Glutamatergic neuron (in vitro differentiated cells): ENCODE measurements around the gene EEPD1. TPM values are rescaled to one million over a fixed set of nuclear protein-coding genes. Genes with fewer than 3 reads are reported as not detected.

ENCODE experiments used
- DNase-seq: peaks from one replicate; pipeline ENCODE4 v3.0.0; 2022
- H3K27ac Mint-ChIP-seq: one replicate; pipeline ENCODE4 v1.8.0; 2020; ENCODE audit warnings: mild to moderate bottlenecking, mixed read lengths, inconsistent platforms; ENCODE audit not compliant: unreplicated experiment
- H3K27me3 Mint-ChIP-seq: one replicate; pipeline ENCODE4 v1.8.0; 2020; ENCODE audit warnings: mild to moderate bottlenecking, moderate library complexity, mixed read lengths, inconsistent platforms; ENCODE audit not compliant: unreplicated experiment
- H3K36me3 Mint-ChIP-seq: one replicate; pipeline ENCODE4 v1.8.0; 2020; ENCODE audit warnings: mild to moderate bottlenecking, mixed read lengths, inconsistent platforms; ENCODE audit not compliant: unreplicated experiment
- H3K4me1 Mint-ChIP-seq: one replicate; pipeline ENCODE4 v1.8.0; 2020; ENCODE audit warnings: mild to moderate bottlenecking, low read depth, mixed read lengths, inconsistent platforms; ENCODE audit not compliant: unreplicated experiment
- H3K4me3 Mint-ChIP-seq: one replicate; pipeline ENCODE4 v1.8.0; 2020; ENCODE audit warnings: mild to moderate bottlenecking, mixed read lengths, inconsistent platforms; ENCODE audit not compliant: unreplicated experiment
- H3K9me3 Mint-ChIP-seq: one replicate; pipeline ENCODE4 v1.8.0; 2020; ENCODE audit warnings: mild to moderate bottlenecking, moderate library complexity, mixed read lengths, inconsistent platforms; ENCODE audit not compliant: unreplicated experiment
- CTCF ChIP-seq: fragments of 200-600 bp; sonication (generic); IDR thresholded peaks from one replicate; pipeline ENCODE4 v1.5.0; 2021; ENCODE audit not compliant: partially characterized antibody, unreplicated experiment
- total RNA-seq: library from RNA; stranded (reverse); fragmentation: NEBNext Ultra II Directional; extraction: Animal tissue kit (Norgen Biotek cat#: 25700); gene quantifications from one replicate; pipeline ENCODE4 v1.2.1, GENCODE V29; 2021; ENCODE audit not compliant: unreplicated experiment

The EEPD1 gene
- total RNA-seq, 1 donor from 2014 or later = 63.9 TPM

DNA sequence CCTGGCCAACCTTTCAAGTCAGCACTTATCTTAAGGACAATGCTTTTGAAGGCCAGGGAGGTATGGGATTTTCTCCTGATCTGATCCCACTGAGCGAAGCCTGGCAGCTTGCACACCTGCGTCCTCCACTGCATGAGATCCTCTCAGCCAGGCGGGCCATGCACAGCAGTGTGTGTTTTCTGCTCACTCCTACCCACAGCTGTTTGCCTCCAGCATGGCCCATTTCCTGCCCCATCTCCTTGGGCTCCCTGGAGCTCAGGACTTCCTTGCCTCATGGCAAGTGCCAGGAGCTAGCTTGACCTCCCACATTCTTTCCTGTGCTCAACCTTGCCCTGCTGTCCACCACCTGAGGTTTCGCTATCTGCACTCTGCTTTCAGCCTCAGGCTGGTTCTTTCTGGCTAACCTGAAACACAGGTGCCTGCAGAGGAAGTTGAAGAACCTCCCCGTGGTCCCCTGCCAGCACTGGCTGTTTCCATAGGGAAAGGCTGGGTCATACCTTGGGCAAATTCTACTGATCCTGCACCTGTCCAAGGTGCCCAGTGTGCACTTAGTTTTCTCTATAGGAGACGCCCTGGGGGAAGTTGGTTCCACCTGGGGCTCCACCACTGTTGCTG, 43.9 kb upstream of the EEPD1 start:
- H3K4me3 Mint-ChIP-seq = no peak overlapping the region
- no peaks in the 10 kb centered on the region for H3K4me1 Mint-ChIP-seq
- no peaks in the 10 kb centered on the region for H3K27me3 Mint-ChIP-seq
- peaks cover 1% of the 10 kb centered on the region for H3K9me3 Mint-ChIP-seq
- DNase-seq = no peak
- no peak overlapping the region for H3K27ac Mint-ChIP-seq
- TF ChIP-seq CTCF = no peak
- H3K36me3 Mint-ChIP-seq = no peaks in the 10 kb centered on the region

GRCh38 chr7:36110584-36110983, 42.5 kb upstream of the EEPD1 start:
- Mint-ChIP-seq H3K27ac (no peak overlapping the region), H3K4me3 (no peak overlapping the region)
- no peak for TF ChIP-seq CTCF

GRCh38 chr7:36112969-36113368, 40.1 kb upstream of the EEPD1 start:
- Mint-ChIP-seq H3K9me3 (no peaks in the 10 kb centered on the region), H3K36me3 (no peaks in the 10 kb centered on the region), H3K27ac (no peak overlapping the region), H3K4me1 (peaks cover 24% of the 10 kb centered on the region), H3K27me3 (peaks cover 1% of the 10 kb centered on the region), H3K4me3 (no peak overlapping the region)
- DNase-seq = no peak
- TF ChIP-seq CTCF = no peak

More at GRCh38 chr7:36110584-36110983, 42.5 kb upstream of the EEPD1 start:
- Mint-ChIP-seq H3K36me3 (no peaks in the 10 kb centered on the region), H3K27me3 (peaks cover 1% of the 10 kb centered on the region), H3K4me1 (peaks cover 8% of the 10 kb centered on the region), H3K9me3 (peaks cover 1% of the 10 kb centered on the region)
- no peak for DNase-seq

DNA sequence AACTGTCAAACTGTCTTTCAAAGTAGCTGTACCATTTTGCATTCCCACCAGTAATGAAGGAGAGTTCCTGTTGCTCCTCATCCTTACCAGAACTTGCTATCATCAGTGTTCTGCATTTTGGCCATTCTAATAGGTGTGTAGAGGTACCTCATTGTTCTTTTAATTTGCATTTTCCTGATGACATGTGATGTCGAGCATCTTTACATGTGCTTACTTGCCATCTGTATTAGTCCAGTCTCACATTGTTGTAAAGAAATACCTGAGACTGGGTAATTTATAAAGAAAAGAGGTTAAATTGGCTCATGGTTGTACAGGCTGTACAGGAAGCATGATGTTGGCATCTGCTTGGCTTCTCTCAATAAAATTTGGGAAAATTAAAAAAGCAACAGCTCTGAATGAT, 38.7 kb upstream of the EEPD1 start:
- TF ChIP-seq CTCF = no peak
- peaks cover 3% of the 10 kb centered on the region for H3K27me3 Mint-ChIP-seq
- H3K4me3 Mint-ChIP-seq = no peak overlapping the region
- DNase-seq = no peak
- H3K4me1 Mint-ChIP-seq = peaks cover 24% of the 10 kb centered on the region
- H3K9me3 Mint-ChIP-seq = no peaks in the 10 kb centered on the region
- no peaks in the 10 kb centered on the region for H3K36me3 Mint-ChIP-seq
- H3K27ac Mint-ChIP-seq = no peak overlapping the region

GRCh38 chr7:36115448-36116321, 37.4 kb upstream of the EEPD1 start:
- Mint-ChIP-seq H3K27me3 (peaks cover 3% of the 10 kb centered on the region), H3K27ac (peak overlapping the region; percentile 62), H3K9me3 (no peaks in the 10 kb centered on the region), H3K4me3 (no peak overlapping the region), H3K36me3 (no peaks in the 10 kb centered on the region), H3K4me1 (peaks cover 24% of the 10 kb centered on the region)
- TF ChIP-seq CTCF = no peak
- DNase-seq = no peak
